Endodermal cell (in vitro differentiated cells): ENCODE data around the gene HUS1. TPM values are rescaled to one million over a fixed set of nuclear protein-coding genes. Genes with fewer than 3 reads are reported as not detected.

Experiments
- DNase-seq: peaks from one replicate; pipeline ENCODE4 v3.0.0-alpha.2; 2017
- H3K27ac ChIP-seq: 2 replicates; pipeline ENCODE4 v1.5.1; 2013; ENCODE audit warnings: mild to moderate bottlenecking, low read depth, low read length, moderate library complexity
- H3K27me3 ChIP-seq: 2 replicates; pipeline ENCODE4 v1.6.1; 2013; ENCODE audit warnings: mild to moderate bottlenecking, low read length, moderate library complexity; ENCODE audit not compliant: insufficient read depth, control insufficient read depth, poor library complexity, severe bottlenecking
- H3K36me3 ChIP-seq: 2 replicates; pipeline ENCODE4 v1.7.0; 2013; ENCODE audit warnings: mild to moderate bottlenecking, low read length, moderate library complexity; ENCODE audit not compliant: control insufficient read depth, insufficient read depth
- H3K4me1 ChIP-seq: one replicate; pipeline ENCODE4 v1.7.0; 2013; ENCODE audit warnings: low read length; ENCODE audit not compliant: control insufficient read depth, insufficient read depth
- H3K4me3 ChIP-seq: 2 replicates; pipeline ENCODE4 v1.5.1; 2013; ENCODE audit warnings: mild to moderate bottlenecking, low read length, moderate library complexity
- H3K9ac ChIP-seq: 2 replicates; pipeline ENCODE4 v1.6.1; 2013; ENCODE audit warnings: mild to moderate bottlenecking, low read length, moderate library complexity; ENCODE audit not compliant: poor library complexity, severe bottlenecking; ENCODE audit errors: extremely low read depth
- H3K9me3 ChIP-seq: 2 replicates; pipeline ENCODE4 v1.6.1; 2013; ENCODE audit warnings: mild to moderate bottlenecking, low read length, moderate library complexity; ENCODE audit not compliant: control insufficient read depth
- H3K27ac Mint-ChIP-seq: 2 replicates; pipeline ENCODE4 v1.8.0; 2020; ENCODE audit warnings: mixed read lengths
- H3K27me3 Mint-ChIP-seq: 2 replicates; pipeline ENCODE4 v1.8.0; 2021; ENCODE audit warnings: mild to moderate bottlenecking, mixed read lengths; ENCODE audit not compliant: insufficient read depth
- H3K36me3 Mint-ChIP-seq: 2 replicates; pipeline ENCODE4 v1.8.0; 2020; ENCODE audit warnings: low read depth, mixed read lengths
- H3K4me1 Mint-ChIP-seq: 2 replicates; pipeline ENCODE4 v1.8.0; 2020; ENCODE audit warnings: mixed read lengths
- H3K4me3 Mint-ChIP-seq: 2 replicates; pipeline ENCODE4 v1.8.0; 2020; ENCODE audit warnings: mild to moderate bottlenecking, moderate library complexity, mixed read lengths
- H3K9me3 Mint-ChIP-seq: 2 replicates; pipeline ENCODE4 v1.8.0; 2020; ENCODE audit warnings: mild to moderate bottlenecking, mixed read lengths
- CTCF ChIP-seq: fragments of 200-600 bp; sonication (generic); conservative IDR thresholded peaks from 2 replicates; pipeline ENCODE4 v1.5.0; 2021; ENCODE audit warnings: antibody characterized with exemption, mild to moderate bottlenecking
- WGBS, 2 experiments: methylation state at CpG; one replicate each; pipeline versions ENCODE4 v1.1.5 to v1.1.7; 2013; ENCODE audit warnings: missing lambda C conversion rate in 2 of 2, mixed read lengths in 1 of 2; ENCODE audit not compliant: insufficient coverage in 1 of 2, insufficient read length in 1 of 2; 5-methylcytosine and 5-hydroxymethylcytosine counted together
- total RNA-seq, 2 donors: library from RNA; stranded (reverse); fragmentation: NEBNext Ultra II Directional in 1 of 2; extraction: Animal tissue kit (Norgen Biotek cat#: 25700) in 1 of 2; gene quantifications; 2 replicates in 1 of 2; 3 replicates in 1 of 2; pipeline ENCODE4 v1.2.1, GENCODE V29; 2021

Gene HUS1
- total RNA-seq, 2 donors from 2014 or later: 37.0 to 42.5 TPM

- Mint-ChIP-seq H3K4me3 (no peak overlapping the region), H3K9me3 (peaks cover 31% of the 10 kb centered on the region), H3K4me1 (peaks cover 22% of the 10 kb centered on the region), H3K36me3 (peaks cover 61% of the 10 kb centered on the region), H3K27ac (no peak overlapping the region), H3K27me3 (no peaks in the 10 kb centered on the region)
- 75 to 77% methylated on average over 4 to 6 of the region's 6 CpGs for WGBS, 2 experiments
- Histone ChIP-seq H3K9me3 (peaks cover 21% of the 10 kb centered on the region), H3K36me3 (peaks cover 47% of the 10 kb centered on the region), H3K4me1 (peaks cover 7% of the 10 kb centered on the region), H3K9ac (no peak overlapping the region), H3K27ac (no peak overlapping the region), H3K27me3 (no peaks in the 10 kb centered on the region), H3K4me3 (no peak overlapping the region)
- no peak for DNase-seq
- no peak for TF ChIP-seq CTCF
Measured at GRCh38 chr7:47957156-47957555, 22.3 kb downstream of the HUS1 start.

- Histone ChIP-seq H3K27ac (no peak overlapping the region), H3K4me3 (no peak overlapping the region), H3K4me1 (peaks cover 11% of the 10 kb centered on the region), H3K27me3 (no peaks in the 10 kb centered on the region), H3K36me3 (peaks cover 38% of the 10 kb centered on the region), H3K9me3 (peaks cover 14% of the 10 kb centered on the region), H3K9ac (no peak overlapping the region)
- no peak for TF ChIP-seq CTCF
- Mint-ChIP-seq H3K9me3 (peaks cover 25% of the 10 kb centered on the region), H3K27ac (no peak overlapping the region), H3K4me3 (peak overlapping the region; percentile 11), H3K27me3 (no peaks in the 10 kb centered on the region), H3K4me1 (peaks cover 31% of the 10 kb centered on the region), H3K36me3 (peaks cover 52% of the 10 kb centered on the region)
- WGBS, 2 experiments: 63 to 93% methylated on average over 2 to 6 of the region's 6 CpGs
- DNase-seq: peak; percentile 68
Measured at GRCh38 chr7:47956220-47956619, 23.2 kb downstream of the HUS1 start.

- Histone ChIP-seq H3K4me3 (no peak overlapping the region), H3K9ac (no peak overlapping the region), H3K9me3 (peaks cover 8% of the 10 kb centered on the region), H3K27ac (peak overlapping the region; percentile 13), H3K36me3 (peaks cover 32% of the 10 kb centered on the region), H3K27me3 (no peaks in the 10 kb centered on the region), H3K4me1 (peaks cover 11% of the 10 kb centered on the region)
- 83 to 99% methylated on average over 4 of the region's 4 CpGs for WGBS, 2 experiments
- no peak for TF ChIP-seq CTCF
- Mint-ChIP-seq H3K36me3 (peaks cover 42% of the 10 kb centered on the region), H3K27ac (no peak overlapping the region), H3K4me3 (no peak overlapping the region), H3K9me3 (peaks cover 15% of the 10 kb centered on the region), H3K27me3 (no peaks in the 10 kb centered on the region), H3K4me1 (peaks cover 48% of the 10 kb centered on the region)
- no peak for DNase-seq
Measured at GRCh38 chr7:47954231-47954911, 25.0 kb downstream of the HUS1 start.
